Measurements from ENCODE around the gene PAX7.
A peak's percentile ranks its signal among the peaks of the same experiment; 100 is the strongest.
"Not testable (repeated sequence)": the region's sequence is repeated elsewhere in the genome, so short reads cannot be mapped to it uniquely, and the experiment has no call there.

Gene PAX7

GRCh38 chr1:18630511-18631495 is at the start of gene PAX7:
Gene PAX7 (plus strand): TSS chr1:18630846. CDS start chr1:18631604, 758 bp downstream.
- TF ChIP-seq YY1 (IDR thresholded peaks at IDR 0.05; ENCODE audit: insufficient read depth, insufficient read length) (no peak), SUZ12 (IDR thresholded peaks at IDR 0.05; ENCODE audit: extremely low read depth, insufficient read depth, insufficient read length) (no peak), ZNF274 (IDR thresholded peaks at IDR 0.05; ENCODE audit: low read depth, low read length) (no peak)
- Histone ChIP-seq H3K4me3 (ENCODE audit: insufficient read length, low read depth) (peak within 1 kb of the TSS; percentile 32), H3K9me3 (ENCODE audit: insufficient read depth, low read length) (no peaks in the 10 kb centered on the region), H3K9ac (ENCODE audit: insufficient read length, low read depth) (peak within 1 kb of the TSS; percentile 32), H3K4me1 (ENCODE audit: insufficient read depth, insufficient read length) (peaks cover 6% of the 10 kb centered on the region), H3K27me3 (ENCODE audit: insufficient read depth, insufficient read length) (peaks cover 94% of the 10 kb centered on the region), H3K36me3 (ENCODE audit: insufficient read depth, insufficient read length, low read length) (no peaks in the 10 kb centered on the region)
- DNase-seq (ENCODE audit: low read depth, low spot score), result no peak

- TF ChIP-seq ZNF274 (IDR thresholded peaks at IDR 0.05; ENCODE audit: low read depth, low read length) (no peak), SUZ12 (IDR thresholded peaks at IDR 0.05; ENCODE audit: extremely low read depth, insufficient read depth, insufficient read length) (no peak), YY1 (IDR thresholded peaks at IDR 0.05; ENCODE audit: insufficient read depth, insufficient read length) (no peak)
- H3K9ac ChIP-seq (ENCODE audit: insufficient read length, low read depth), result no peak overlapping the region
- peaks cover 4% of the 10 kb centered on the region for H3K27me3 ChIP-seq (ENCODE audit: insufficient read depth, insufficient read length)
- no peaks in the 10 kb centered on the region for H3K36me3 ChIP-seq (ENCODE audit: insufficient read depth, insufficient read length, low read length)
- no peaks in the 10 kb centered on the region for H3K9me3 ChIP-seq (ENCODE audit: insufficient read depth, low read length)
- peaks cover 3% of the 10 kb centered on the region for H3K4me1 ChIP-seq (ENCODE audit: insufficient read depth, insufficient read length)
- H3K4me3 ChIP-seq (ENCODE audit: insufficient read length, low read depth), result no peak overlapping the region
- DNase-seq (ENCODE audit: low read depth, low spot score), result no peak
These were observed 49.2 kb upstream of the PAX7 start for GRCh38 chr1:18581420-18581880.

- H3K9me3 ChIP-seq (ENCODE audit: insufficient read depth, low read length), result no peaks in the 10 kb centered on the region
- H3K9ac ChIP-seq (ENCODE audit: insufficient read length, low read depth), result no peak overlapping the region
- no peak for DNase-seq (ENCODE audit: low read depth, low spot score)
- TF ChIP-seq YY1 (IDR thresholded peaks at IDR 0.05; ENCODE audit: insufficient read depth, insufficient read length) (no peak), SUZ12 (IDR thresholded peaks at IDR 0.05; ENCODE audit: extremely low read depth, insufficient read depth, insufficient read length) (no peak)
- H3K4me1 ChIP-seq (ENCODE audit: insufficient read depth, insufficient read length), result peaks cover 3% of the 10 kb centered on the region
- H3K27me3 ChIP-seq (ENCODE audit: insufficient read depth, insufficient read length), result peaks cover 4% of the 10 kb centered on the region
- no peaks in the 10 kb centered on the region for H3K36me3 ChIP-seq (ENCODE audit: insufficient read depth, insufficient read length, low read length)
- H3K4me3 ChIP-seq (ENCODE audit: insufficient read length, low read depth), result no peak overlapping the region
These were observed 47.8 kb upstream of the PAX7 start for GRCh38 chr1:18582890-18583289.

GRCh38 chr1:18583326-18583941 is 47.2 kb upstream of the PAX7 start:
- DNase-seq (ENCODE audit: low read depth, low spot score), result no peak
- Histone ChIP-seq H3K4me1 (ENCODE audit: insufficient read depth, insufficient read length) (peaks cover 3% of the 10 kb centered on the region), H3K36me3 (ENCODE audit: insufficient read depth, insufficient read length, low read length) (no peaks in the 10 kb centered on the region), H3K4me3 (ENCODE audit: insufficient read length, low read depth) (no peak overlapping the region), H3K9ac (ENCODE audit: insufficient read length, low read depth) (no peak overlapping the region), H3K27me3 (ENCODE audit: insufficient read depth, insufficient read length) (peaks cover 4% of the 10 kb centered on the region), H3K9me3 (ENCODE audit: insufficient read depth, low read length) (no peaks in the 10 kb centered on the region)
- TF ChIP-seq YY1 (IDR thresholded peaks at IDR 0.05; ENCODE audit: insufficient read depth, insufficient read length) (no peak), ZNF274 (IDR thresholded peaks at IDR 0.05; ENCODE audit: low read depth, low read length) (no peak), SUZ12 (IDR thresholded peaks at IDR 0.05; ENCODE audit: extremely low read depth, insufficient read depth, insufficient read length) (no peak)

GRCh38 chr1:18586016-18586415 is 44.6 kb upstream of the PAX7 start:
- not testable (repeated sequence) for H3K4me1 ChIP-seq (ENCODE audit: insufficient read depth, insufficient read length); H3K36me3 ChIP-seq (ENCODE audit: insufficient read depth, insufficient read length, low read length); H3K9ac ChIP-seq (ENCODE audit: insufficient read length, low read depth); H3K27me3 ChIP-seq (ENCODE audit: insufficient read depth, insufficient read length); H3K4me3 ChIP-seq (ENCODE audit: insufficient read length, low read depth); DNase-seq (ENCODE audit: low read depth, low spot score); H3K9me3 ChIP-seq (ENCODE audit: insufficient read depth, low read length)

- DNase-seq (ENCODE audit: low read depth, low spot score), result no peak
- H3K4me1 ChIP-seq (ENCODE audit: insufficient read depth, insufficient read length), result peaks cover 3% of the 10 kb centered on the region
These were observed 42.6 kb upstream of the PAX7 start for GRCh38 chr1:18588093-18588492.

GRCh38 chr1:18592368-18592767 is 38.3 kb upstream of the PAX7 start:
- Histone ChIP-seq H3K4me3 (ENCODE audit: insufficient read length, low read depth) (no peak overlapping the region), H3K27me3 (ENCODE audit: insufficient read depth, insufficient read length) (peaks cover 8% of the 10 kb centered on the region), H3K9me3 (ENCODE audit: insufficient read depth, low read length) (no peaks in the 10 kb centered on the region), H3K4me1 (ENCODE audit: insufficient read depth, insufficient read length) (no peaks in the 10 kb centered on the region), H3K36me3 (ENCODE audit: insufficient read depth, insufficient read length, low read length) (no peaks in the 10 kb centered on the region), H3K9ac (ENCODE audit: insufficient read length, low read depth) (no peak overlapping the region)
- TF ChIP-seq ZNF274 (IDR thresholded peaks at IDR 0.05; ENCODE audit: low read depth, low read length), result no peak
- TF ChIP-seq YY1 (IDR thresholded peaks at IDR 0.05; ENCODE audit: insufficient read depth, insufficient read length), result no peak
- no peak for TF ChIP-seq SUZ12 (IDR thresholded peaks at IDR 0.05; ENCODE audit: extremely low read depth, insufficient read depth, insufficient read length)
- DNase-seq (ENCODE audit: low read depth, low spot score), result no peak

More at GRCh38 chr1:18588093-18588492, 42.6 kb upstream of the PAX7 start:
- Histone ChIP-seq H3K9ac (ENCODE audit: insufficient read length, low read depth) (no peak overlapping the region), H3K4me3 (ENCODE audit: insufficient read length, low read depth) (no peak overlapping the region), H3K36me3 (ENCODE audit: insufficient read depth, insufficient read length, low read length) (no peaks in the 10 kb centered on the region), H3K9me3 (ENCODE audit: insufficient read depth, low read length) (no peaks in the 10 kb centered on the region), H3K27me3 (ENCODE audit: insufficient read depth, insufficient read length) (no peaks in the 10 kb centered on the region)
- TF ChIP-seq SUZ12 (IDR thresholded peaks at IDR 0.05; ENCODE audit: extremely low read depth, insufficient read depth, insufficient read length) (no peak), YY1 (IDR thresholded peaks at IDR 0.05; ENCODE audit: insufficient read depth, insufficient read length) (no peak), ZNF274 (IDR thresholded peaks at IDR 0.05; ENCODE audit: low read depth, low read length) (no peak)
